GM12864 (cell line): Measurements from ENCODE around the gene PPP1R18.

ENCODE experiments used
- DNase-seq: peaks from one replicate; pipeline ENCODE4 v3.0.0-alpha.2; 2011; ENCODE audit warnings: low read depth
- H3K4me3 ChIP-seq: 2 replicates; pipeline ENCODE4 v1.5.1; 2011; ENCODE audit warnings: mild to moderate bottlenecking, low read depth, low read length, control low read depth
- CTCF ChIP-seq: IDR thresholded peaks from 2 replicates; pipeline ENCODE4 v1.5.1; 2011; ENCODE audit warnings: low read depth, mild to moderate bottlenecking, moderate library complexity, low read length, control low read depth, inconsistent platforms; ENCODE audit errors: missing control alignments

PPP1R18 gene

GRCh38 chr6:30685157-30686008 is 1.1 kb downstream of the PPP1R18 start:
- no peak for DNase-seq
- TF ChIP-seq CTCF = peak; percentile 48
- peak overlapping the region; percentile 75 for H3K4me3 ChIP-seq

- peak overlapping the region; percentile 75 for H3K4me3 ChIP-seq
- TF ChIP-seq CTCF = no peak
- no peak for DNase-seq
Measured at GRCh38 chr6:30684386-30685156, 1.9 kb downstream of the PPP1R18 start.

- H3K4me3 ChIP-seq = peak overlapping the region; percentile 75
- TF ChIP-seq CTCF = no peak
- no peak for DNase-seq
Measured at GRCh38 chr6:30683980-30684338, 2.5 kb downstream of the PPP1R18 start.

GRCh38 chr6:30683183-30683979 is 3.1 kb downstream of the PPP1R18 start:
- no peak for DNase-seq
- H3K4me3 ChIP-seq = peak overlapping the region; percentile 75

GRCh38 chr6:30682143-30683117 is 4.0 kb downstream of the PPP1R18 start:
- H3K4me3 ChIP-seq = peak overlapping the region; percentile 75
- TF ChIP-seq CTCF = no peak
- DNase-seq = peak; percentile 82

More at GRCh38 chr6:30683183-30683979, 3.1 kb downstream of the PPP1R18 start:
- no peak for TF ChIP-seq CTCF

GRCh38 chr6:30681766-30682142 is 4.7 kb downstream of the PPP1R18 start:
- no peak for DNase-seq
- peak overlapping the region; percentile 75 for H3K4me3 ChIP-seq
- no peak for TF ChIP-seq CTCF
